T-helper 17 cell (primary cell): ENCODE data around the gene ETS1. TPM values are rescaled to one million over a fixed set of nuclear protein-coding genes. Genes with fewer than 3 reads are reported as not detected.

Experiments
- ATAC-seq: fragments of 150-1000 bp; cut with Tn5 transposase; 2 replicates; pipeline ENCODE4 v1.10.0; 2021; ENCODE audit warnings: mild to moderate bottlenecking, moderate library complexity
- DNase-seq, 3 donors: peaks; one replicate each; pipeline versions ENCODE4 v3.0.0 to v3.0.0-alpha.2; 2020 to 2021
- H3K9me3 ChIP-seq: one replicate; pipeline ENCODE4 v1.7.0; 2013; ENCODE audit warnings: low read length, mild to moderate bottlenecking; ENCODE audit not compliant: control insufficient read depth, poor library complexity, severe bottlenecking
- H3K27ac Mint-ChIP-seq: one replicate; pipeline ENCODE4 v1.8.0; 2022; ENCODE audit warnings: mild to moderate bottlenecking, moderate library complexity, mixed read lengths
- H3K27me3 Mint-ChIP-seq: one replicate; pipeline ENCODE4 v1.8.0; 2022; ENCODE audit warnings: mixed read lengths
- H3K36me3 Mint-ChIP-seq: one replicate; pipeline ENCODE4 v1.8.0; 2022; ENCODE audit warnings: low read depth, mixed read lengths
- H3K4me1 Mint-ChIP-seq: one replicate; pipeline ENCODE4 v1.8.0; 2022; ENCODE audit warnings: mild to moderate bottlenecking, mixed read lengths
- H3K4me3 Mint-ChIP-seq: one replicate; pipeline ENCODE4 v1.8.0; 2022; ENCODE audit warnings: mild to moderate bottlenecking, moderate library complexity, mixed read lengths
- total RNA-seq, 4 donors: library from RNA in 2 of 4; stranded (reverse) in 2 of 4; gene quantifications; one replicate each; pipeline ENCODE4 v1.2.3 and lab custom pipeline; 2022 to 2026

The ETS1 gene
- total RNA-seq, 2 donors from 2014 or later, result 670 to 745 TPM

DNA sequence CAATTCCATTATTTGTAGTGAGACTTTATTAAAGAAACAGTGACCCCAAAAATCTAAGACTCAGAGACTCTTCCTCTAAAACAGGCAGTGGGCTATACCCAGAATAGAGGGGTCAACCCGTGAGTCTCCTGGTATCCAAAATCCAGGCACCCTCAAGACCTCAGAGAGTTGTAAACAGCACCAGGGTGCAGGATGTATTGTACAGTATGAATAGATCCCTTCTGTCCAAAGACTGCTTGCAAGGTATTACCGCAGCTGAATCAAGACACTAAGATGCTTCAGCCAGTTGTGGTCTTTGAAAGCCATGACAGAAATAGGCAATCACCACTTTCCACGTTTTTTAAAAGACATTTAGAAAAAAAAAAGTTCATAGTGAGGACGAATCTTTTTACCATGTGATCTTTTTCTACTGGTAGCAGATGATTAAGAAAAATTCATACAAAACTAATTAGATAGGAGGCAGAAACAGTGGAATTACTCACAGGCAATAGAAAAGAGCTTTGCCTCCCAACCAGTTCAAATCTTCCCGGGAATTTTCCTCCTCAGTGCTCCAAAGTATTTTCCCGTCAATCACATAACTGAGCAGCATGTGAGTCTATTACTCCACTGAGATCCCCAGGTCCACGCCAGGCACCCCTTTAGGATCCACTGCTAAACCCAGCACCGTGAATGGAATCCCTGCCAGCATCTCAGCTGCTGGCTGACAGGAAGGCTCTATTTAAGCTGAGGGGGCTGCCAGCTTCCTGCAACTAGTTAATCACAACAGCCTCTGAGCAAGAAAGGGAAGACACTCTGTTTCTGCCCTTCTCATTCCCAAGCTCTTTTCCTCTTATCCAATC, 113.1 kb downstream of the ETS1 start:
- peak overlapping the region; percentile 89 for H3K4me3 Mint-ChIP-seq
- no peaks in the 10 kb centered on the region for H3K9me3 ChIP-seq

DNA sequence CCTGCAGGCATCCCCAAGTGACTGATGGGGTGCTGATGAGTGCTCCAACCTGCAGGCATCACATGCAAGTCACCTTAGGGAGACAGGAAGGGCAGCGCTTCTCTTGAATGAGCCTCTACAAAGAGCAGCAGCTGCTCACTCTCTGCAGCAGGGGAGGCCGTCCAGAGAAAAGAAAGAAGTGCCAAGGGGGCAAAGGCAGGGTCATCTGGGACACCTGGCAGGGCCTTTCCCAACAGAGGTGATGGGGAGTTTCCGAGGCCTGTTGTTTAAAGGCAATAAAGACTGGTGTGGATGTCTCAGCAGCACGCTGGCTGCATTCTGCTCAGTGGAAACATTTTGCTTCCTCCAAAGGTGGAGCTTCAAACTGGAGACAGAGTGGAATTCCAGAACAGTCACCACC, 113.7 kb downstream of the ETS1 start:
- ATAC-seq (peak; percentile 13), DNase-seq (peak in 2 of 3 donors; percentile 31 to 47)
- Mint-ChIP-seq H3K4me1 (peaks cover 81% of the 10 kb centered on the region), H3K4me3 (peak overlapping the region; percentile 89), H3K27me3 (no peaks in the 10 kb centered on the region), H3K36me3 (peaks cover 37% of the 10 kb centered on the region), H3K27ac (peak overlapping the region; percentile 100)
- H3K9me3 ChIP-seq, result no peaks in the 10 kb centered on the region

More for the DNA sequence above, 113.1 kb downstream of the ETS1 start:
- ATAC-seq (no peak), DNase-seq (no peak)
- H3K36me3 Mint-ChIP-seq, result peaks cover 38% of the 10 kb centered on the region
- H3K27me3 Mint-ChIP-seq, result no peaks in the 10 kb centered on the region
- H3K27ac Mint-ChIP-seq, result peak overlapping the region; percentile 100
- peaks cover 82% of the 10 kb centered on the region for H3K4me1 Mint-ChIP-seq

DNA sequence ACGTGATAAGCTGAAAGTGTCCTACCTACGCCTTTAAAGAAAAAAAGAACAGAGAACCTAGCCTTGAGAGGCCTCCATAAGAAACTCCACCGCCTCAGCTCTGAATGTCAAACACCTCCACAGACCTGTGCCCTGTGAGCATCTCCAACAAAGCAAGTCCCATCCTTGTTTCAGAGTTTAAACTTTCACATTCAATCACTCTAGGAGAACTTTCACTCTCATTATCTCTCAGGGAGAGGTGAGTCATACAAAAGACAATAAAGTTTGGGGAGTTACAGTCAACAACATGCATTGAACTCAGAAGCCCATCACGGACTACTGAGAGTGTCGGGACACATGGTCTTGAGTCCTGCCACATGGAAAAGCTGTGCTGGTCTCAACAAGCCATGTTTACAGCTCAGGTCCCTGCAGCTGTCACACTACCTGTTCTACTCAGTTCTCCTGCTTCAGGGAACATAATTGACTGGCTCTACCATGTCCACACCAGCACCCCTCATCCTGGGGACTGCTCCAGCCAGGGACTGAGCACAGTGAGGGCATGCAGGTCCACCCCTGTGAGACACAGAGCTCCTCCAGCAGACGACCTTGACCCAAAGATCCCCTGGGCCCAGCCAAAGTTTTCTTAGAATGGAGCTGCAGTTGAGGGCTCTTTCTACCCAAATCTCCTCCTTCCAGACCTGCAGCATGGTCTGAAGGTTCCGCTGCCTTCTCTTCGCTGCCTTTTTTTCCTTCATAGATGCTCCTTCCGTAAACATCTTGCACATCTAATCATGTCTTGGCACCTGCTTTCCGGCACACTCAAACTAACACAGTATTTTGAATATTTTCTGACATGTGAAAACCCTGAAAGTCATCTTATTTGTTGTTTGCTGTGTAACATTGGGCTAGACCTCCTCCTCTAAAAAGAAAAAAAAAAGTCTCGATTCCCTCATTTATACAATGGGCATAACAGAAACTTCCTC, 114.9 kb downstream of the ETS1 start:
- peaks cover 33% of the 10 kb centered on the region for H3K36me3 Mint-ChIP-seq
- H3K27me3 Mint-ChIP-seq, result no peaks in the 10 kb centered on the region
- peaks cover 84% of the 10 kb centered on the region for H3K4me1 Mint-ChIP-seq
- peak overlapping the region; percentile 100 for H3K27ac Mint-ChIP-seq
- DNase-seq (no peak), ATAC-seq (peak; percentile 1)
- H3K4me3 Mint-ChIP-seq, result peak overlapping the region; percentile 89
- no peaks in the 10 kb centered on the region for H3K9me3 ChIP-seq

DNA sequence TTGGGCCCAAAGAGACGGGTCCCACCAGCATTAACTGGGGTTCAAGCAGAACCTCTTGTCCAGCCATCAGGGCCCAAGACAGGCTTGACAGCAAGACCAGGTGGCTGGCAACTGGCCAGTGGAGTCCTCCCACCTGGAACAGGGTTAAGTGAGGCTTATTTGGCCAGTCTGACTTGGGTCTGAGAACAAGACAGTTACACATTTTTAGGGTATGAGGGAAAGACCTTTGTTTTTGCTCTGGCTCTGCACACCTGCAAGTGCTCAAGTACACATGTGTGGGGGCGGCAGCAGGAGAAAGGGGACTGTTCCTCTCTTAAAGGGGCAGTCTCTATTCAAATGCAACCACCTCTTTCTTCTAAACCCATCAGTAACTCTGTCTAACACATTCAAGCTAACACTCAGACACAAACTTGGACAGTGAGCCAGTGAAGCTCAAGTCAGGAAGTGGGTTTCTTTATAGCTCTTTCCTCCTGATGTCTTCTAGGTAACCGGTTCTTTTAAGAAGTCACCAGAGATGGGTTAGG, 116.2 kb downstream of the ETS1 start:
- H3K27me3 Mint-ChIP-seq, result no peaks in the 10 kb centered on the region
- no peaks in the 10 kb centered on the region for H3K9me3 ChIP-seq
- peak overlapping the region; percentile 100 for H3K27ac Mint-ChIP-seq
- H3K4me1 Mint-ChIP-seq, result peaks cover 84% of the 10 kb centered on the region
- peak; percentile 31 for ATAC-seq
- DNase-seq, result no peak
- peak overlapping the region; percentile 89 for H3K4me3 Mint-ChIP-seq
- H3K36me3 Mint-ChIP-seq, result peaks cover 31% of the 10 kb centered on the region

DNA sequence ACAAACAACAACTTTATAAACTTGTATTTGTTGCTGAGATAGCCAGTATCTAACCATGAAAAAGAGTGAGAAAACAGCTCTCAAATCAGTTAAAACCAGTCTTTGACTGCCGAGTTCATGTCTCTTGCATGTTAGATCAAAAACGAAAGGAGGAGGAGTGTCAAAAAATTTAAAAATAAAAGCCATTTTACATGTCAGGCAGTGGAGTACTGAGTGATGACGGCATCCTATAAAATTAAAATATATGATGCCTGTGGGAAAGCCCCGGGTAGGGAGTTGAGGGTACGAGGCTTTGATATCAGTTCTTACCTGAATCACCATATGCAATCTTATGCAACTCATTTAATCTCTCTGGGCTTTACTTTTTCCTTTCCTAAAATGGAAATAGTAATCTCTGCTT, 117.3 kb downstream of the ETS1 start:
- peaks cover 86% of the 10 kb centered on the region for H3K4me1 Mint-ChIP-seq
- H3K4me3 Mint-ChIP-seq, result peak overlapping the region; percentile 82
- peaks cover 30% of the 10 kb centered on the region for H3K36me3 Mint-ChIP-seq
- ATAC-seq, result peak; percentile 57
- DNase-seq, result peak in 1 of 3 donors; percentile 49
- H3K27me3 Mint-ChIP-seq, result no peaks in the 10 kb centered on the region
- H3K27ac Mint-ChIP-seq, result peak overlapping the region; percentile 100
- no peaks in the 10 kb centered on the region for H3K9me3 ChIP-seq

DNA sequence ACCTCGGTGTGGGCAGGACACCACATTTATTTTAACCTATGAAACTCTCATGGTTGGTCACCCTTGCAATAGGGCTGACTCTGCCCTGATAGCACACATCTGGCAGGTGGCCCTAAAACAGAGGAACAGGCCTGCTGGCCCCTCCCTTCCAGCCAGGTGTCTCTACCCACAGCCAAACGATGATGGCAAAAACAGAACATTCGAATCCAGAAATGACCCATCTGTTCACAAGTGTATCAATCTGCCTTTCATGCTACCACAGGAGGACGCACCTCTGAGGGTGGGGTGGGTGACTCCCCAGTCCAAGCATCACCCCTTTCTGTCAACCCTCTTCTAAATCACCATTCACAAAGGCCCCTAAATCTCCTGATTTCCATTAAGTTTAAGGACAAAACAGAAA, 118.1 kb downstream of the ETS1 start:
- no peak for DNase-seq
- Mint-ChIP-seq H3K36me3 (peaks cover 32% of the 10 kb centered on the region), H3K4me1 (peaks cover 86% of the 10 kb centered on the region), H3K27me3 (no peaks in the 10 kb centered on the region), H3K27ac (peak overlapping the region; percentile 100), H3K4me3 (peak overlapping the region; percentile 82)
- no peak for ATAC-seq
- H3K9me3 ChIP-seq, result no peaks in the 10 kb centered on the region

DNA sequence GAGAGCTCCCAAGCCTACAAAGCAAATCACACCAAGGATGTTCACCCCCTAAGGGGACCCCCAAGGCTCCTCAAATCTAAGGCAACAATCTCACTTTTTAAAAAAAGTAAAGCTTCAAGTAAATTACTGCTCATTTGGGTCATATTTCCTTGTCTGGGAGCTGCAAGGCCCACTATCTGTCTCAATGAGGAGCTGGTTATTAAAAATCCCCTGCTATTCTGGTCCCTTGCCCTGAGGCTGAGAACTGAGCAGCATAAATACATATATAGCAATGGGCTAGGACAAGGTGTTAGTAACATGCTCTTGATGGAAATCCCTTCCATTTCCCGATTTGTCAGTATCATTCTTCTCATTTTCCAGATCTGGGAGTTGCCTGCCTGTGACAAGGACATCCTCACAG, 119.2 kb downstream of the ETS1 start:
- peaks cover 34% of the 10 kb centered on the region for H3K36me3 Mint-ChIP-seq
- no peaks in the 10 kb centered on the region for H3K27me3 Mint-ChIP-seq
- H3K9me3 ChIP-seq, result no peaks in the 10 kb centered on the region
- peaks cover 87% of the 10 kb centered on the region for H3K4me1 Mint-ChIP-seq
- H3K27ac Mint-ChIP-seq, result peak overlapping the region; percentile 100
- ATAC-seq (no peak), DNase-seq (no peak)
- peak overlapping the region; percentile 82 for H3K4me3 Mint-ChIP-seq

DNA sequence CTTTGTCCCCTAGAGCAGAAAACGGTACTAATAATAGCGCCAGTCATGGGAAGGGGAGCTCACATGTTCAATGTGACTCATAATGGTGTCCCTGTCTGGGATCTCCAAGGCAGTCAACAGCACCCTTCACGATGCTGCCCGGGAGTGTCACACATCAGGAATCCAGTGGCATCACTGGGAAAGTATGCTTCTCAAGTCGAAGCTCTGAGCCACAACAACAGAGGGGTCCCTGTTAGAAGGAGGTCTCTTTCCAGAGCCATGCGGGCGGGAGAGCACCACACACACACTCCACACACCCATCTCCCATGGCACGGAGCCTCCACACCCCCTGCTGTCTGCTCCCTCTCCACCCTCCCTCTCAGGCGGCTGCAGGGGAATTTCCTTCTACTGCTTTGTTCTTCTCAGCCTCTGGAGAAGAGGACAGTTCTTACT, 119.7 kb downstream of the ETS1 start:
- H3K9me3 ChIP-seq, result no peaks in the 10 kb centered on the region
- Mint-ChIP-seq H3K36me3 (peaks cover 30% of the 10 kb centered on the region), H3K27me3 (no peaks in the 10 kb centered on the region), H3K27ac (peak overlapping the region; percentile 100), H3K4me3 (peak overlapping the region; percentile 82), H3K4me1 (peaks cover 89% of the 10 kb centered on the region)
- peak in 2 of 3 donors; percentile 46 to 61 for DNase-seq
- ATAC-seq, result peak; percentile 48

DNA sequence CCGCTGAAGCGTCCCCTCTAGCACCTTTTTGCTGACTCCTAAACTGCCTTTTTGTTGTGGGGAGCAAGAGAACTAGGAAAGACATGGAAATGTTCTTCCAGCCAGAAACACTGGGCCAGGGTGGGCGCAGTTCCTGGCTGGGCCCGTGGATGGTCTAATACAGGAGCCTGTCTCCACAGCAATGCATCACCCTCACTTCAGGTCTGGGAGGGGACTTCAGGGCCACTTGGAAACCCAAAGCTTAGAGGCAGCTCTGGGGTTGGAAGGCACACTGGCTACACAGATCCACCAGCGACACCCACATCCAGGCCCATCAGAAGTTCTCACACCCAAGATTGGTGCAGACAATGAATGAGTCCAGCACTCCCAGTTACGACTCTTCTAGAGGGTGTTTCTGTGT, 120.3 kb downstream of the ETS1 start:
- no peaks in the 10 kb centered on the region for H3K9me3 ChIP-seq
- no peak for DNase-seq
- Mint-ChIP-seq H3K4me3 (peak overlapping the region; percentile 82), H3K4me1 (peaks cover 88% of the 10 kb centered on the region), H3K27me3 (no peaks in the 10 kb centered on the region), H3K27ac (peak overlapping the region; percentile 100), H3K36me3 (peaks cover 24% of the 10 kb centered on the region)
- ATAC-seq, result no peak

DNA sequence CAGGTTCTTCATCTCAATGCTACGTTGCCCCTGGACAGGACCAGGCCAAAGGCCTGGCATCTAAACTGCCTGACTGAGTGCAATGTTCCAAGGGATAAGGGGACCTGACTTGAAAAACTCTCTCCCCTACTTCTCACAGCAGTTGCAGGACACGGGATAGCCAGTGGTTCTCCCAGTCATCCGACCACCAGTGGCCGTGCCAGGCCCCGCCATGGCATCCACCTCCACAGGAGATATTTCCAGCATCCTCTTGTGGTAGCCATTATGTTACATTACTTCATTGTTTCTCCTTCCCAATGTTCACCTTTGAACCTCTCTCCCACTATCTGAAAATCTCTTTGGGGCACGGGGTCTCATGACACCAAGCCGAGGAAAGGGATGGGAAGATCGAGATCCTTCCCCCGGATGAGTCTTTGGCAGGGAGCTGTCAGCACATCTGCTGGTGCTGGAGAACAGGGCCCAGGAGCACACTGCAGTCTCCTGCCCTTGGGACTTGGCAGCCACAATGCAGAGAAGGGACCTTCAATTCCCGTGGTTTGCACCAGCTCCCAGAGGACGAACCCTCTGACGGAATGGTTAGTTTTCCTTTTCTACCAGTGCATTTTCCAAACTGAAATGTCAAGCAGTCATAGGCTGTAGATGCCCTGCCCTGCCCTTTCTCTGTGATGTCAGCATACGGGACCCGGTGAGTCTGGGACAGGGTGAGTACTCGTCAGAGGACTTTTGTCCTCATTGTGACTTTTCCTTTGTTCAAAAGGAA, 121.2 kb downstream of the ETS1 start:
- DNase-seq (no peak), ATAC-seq (no peak)
- peaks cover 22% of the 10 kb centered on the region for H3K36me3 Mint-ChIP-seq
- H3K4me3 Mint-ChIP-seq, result peak overlapping the region; percentile 82
- H3K27ac Mint-ChIP-seq, result peak overlapping the region; percentile 100
- no peaks in the 10 kb centered on the region for H3K27me3 Mint-ChIP-seq
- H3K4me1 Mint-ChIP-seq, result peaks cover 82% of the 10 kb centered on the region
- H3K9me3 ChIP-seq, result no peaks in the 10 kb centered on the region

DNA sequence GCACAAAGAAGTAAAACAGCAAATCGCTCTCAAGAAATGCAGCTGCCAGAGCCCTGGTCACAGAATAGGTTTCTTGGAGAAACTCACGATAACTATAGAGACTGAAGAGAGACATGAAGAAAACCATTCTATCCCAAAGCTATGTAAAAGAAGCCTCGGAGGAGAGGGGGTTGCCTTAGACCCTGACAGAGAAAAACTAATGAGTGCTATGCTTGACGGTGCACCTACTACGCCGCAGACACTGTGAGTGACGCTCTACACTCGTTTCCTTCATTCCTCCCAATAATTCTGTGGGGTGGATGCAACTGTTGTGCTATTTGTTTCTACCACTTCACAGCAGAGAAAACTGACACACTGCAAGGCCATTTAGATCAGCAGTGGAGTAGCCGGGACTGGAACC, 121.8 kb downstream of the ETS1 start:
- Mint-ChIP-seq H3K4me1 (peaks cover 84% of the 10 kb centered on the region), H3K27ac (peak overlapping the region; percentile 100), H3K4me3 (peak overlapping the region; percentile 82), H3K36me3 (peaks cover 28% of the 10 kb centered on the region), H3K27me3 (no peaks in the 10 kb centered on the region)
- ATAC-seq (peak; percentile 48), DNase-seq (no peak)
- H3K9me3 ChIP-seq, result no peaks in the 10 kb centered on the region

DNA sequence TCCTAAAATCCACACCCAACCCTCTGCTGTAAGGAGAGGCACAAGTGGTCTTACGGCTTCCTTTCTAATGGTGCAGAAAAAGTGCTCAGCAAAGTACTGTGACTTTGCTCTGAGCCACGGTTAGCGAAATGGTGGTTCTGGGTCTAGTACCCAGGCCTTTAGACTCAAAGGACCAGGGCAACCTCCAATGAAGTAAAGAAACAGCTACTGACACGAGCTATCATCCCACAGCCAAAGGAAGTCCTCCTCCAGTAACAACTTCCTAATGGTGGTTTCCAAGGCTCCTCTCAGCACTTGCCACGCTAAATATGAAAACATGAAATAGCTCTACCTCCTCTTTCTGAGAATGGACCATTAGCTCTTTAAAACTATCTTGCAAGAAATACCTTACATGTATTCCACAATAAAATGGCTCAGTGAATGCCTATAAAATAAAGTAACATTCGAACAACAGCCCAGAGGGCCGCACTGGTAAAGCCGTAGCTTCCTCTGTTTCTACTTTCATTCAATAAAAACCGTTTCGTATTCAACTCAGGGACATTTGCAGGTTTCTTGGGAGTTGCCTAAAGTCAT, 122.4 kb downstream of the ETS1 start:
- DNase-seq (no peak), ATAC-seq (peak; percentile 30)
- Mint-ChIP-seq H3K27me3 (no peaks in the 10 kb centered on the region), H3K36me3 (peaks cover 31% of the 10 kb centered on the region), H3K4me1 (peaks cover 86% of the 10 kb centered on the region), H3K27ac (peak overlapping the region; percentile 100), H3K4me3 (peak overlapping the region; percentile 82)
- H3K9me3 ChIP-seq, result no peaks in the 10 kb centered on the region
